Activated T-helper 9 cell treated with anti-CD3 and anti-CD28 coated beads, Interleukin-2, amount 50 U/mL, for 16 hours (primary cell): Measurements from ENCODE around the gene TP53TG3F.
"Not testable (repeated sequence)": the region's sequence is repeated elsewhere in the genome, so short reads cannot be mapped to it uniquely, and the experiment has no call there.

Source experiments
- DNase-seq: peaks from one replicate; pipeline ENCODE4 v3.0.0-alpha.2; 2020; ENCODE audit warnings: low read depth

The TP53TG3F gene

GRCh38 chr16:33459312-33459711 lies at the start of gene TP53TG3F:
Gene TP53TG3F (plus strand): TSS chr16:33459612. CDS start chr16:33459680, 68 bp downstream.
- not testable (repeated sequence) for DNase-seq

GRCh38 chr16:33491611-33492010 lies 32.2 kb downstream of the TP53TG3F start:
- not testable (repeated sequence) for DNase-seq

GRCh38 chr16:33507231-33507630 lies 47.8 kb downstream of the TP53TG3F start:
- DNase-seq: not testable (repeated sequence)

- DNase-seq: not testable (repeated sequence)
Observed at GRCh38 chr16:33509070-33509469, 49.7 kb downstream of the TP53TG3F start.

- DNase-seq: not testable (repeated sequence)
Observed at GRCh38 chr16:33509906-33510305, 50.5 kb downstream of the TP53TG3F start.
